GM18517 (cell line): ENCODE results near the gene PLA2G2F.

Experiments
- ATAC-seq: cut with Tn5 transposase; IDR thresholded peaks from one replicate; pipeline ENCODE4 v1.9.1; 2021; ENCODE audit warnings: mild to moderate bottlenecking, moderate library complexity; ENCODE audit not compliant: unreplicated experiment

The PLA2G2F gene

DNA sequence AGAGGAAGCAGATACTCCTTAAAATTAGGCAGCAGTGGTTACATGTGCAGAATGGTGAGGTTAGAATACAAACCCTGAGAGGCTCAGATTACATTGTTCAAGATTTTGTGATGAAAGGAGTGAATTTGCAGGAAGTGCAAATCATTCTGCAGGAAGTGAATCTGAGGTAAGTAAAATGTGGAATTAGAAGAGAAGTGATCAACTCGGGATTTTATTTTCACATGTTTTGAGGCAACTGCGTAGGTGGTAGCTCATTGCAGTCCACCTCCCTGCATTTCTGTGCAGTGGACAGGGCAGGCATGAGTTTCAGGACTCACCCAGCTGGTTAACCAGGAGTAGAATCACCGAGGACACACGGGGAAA is 49.3 kb downstream of the PLA2G2F start:
- ATAC-seq, result no peak

DNA sequence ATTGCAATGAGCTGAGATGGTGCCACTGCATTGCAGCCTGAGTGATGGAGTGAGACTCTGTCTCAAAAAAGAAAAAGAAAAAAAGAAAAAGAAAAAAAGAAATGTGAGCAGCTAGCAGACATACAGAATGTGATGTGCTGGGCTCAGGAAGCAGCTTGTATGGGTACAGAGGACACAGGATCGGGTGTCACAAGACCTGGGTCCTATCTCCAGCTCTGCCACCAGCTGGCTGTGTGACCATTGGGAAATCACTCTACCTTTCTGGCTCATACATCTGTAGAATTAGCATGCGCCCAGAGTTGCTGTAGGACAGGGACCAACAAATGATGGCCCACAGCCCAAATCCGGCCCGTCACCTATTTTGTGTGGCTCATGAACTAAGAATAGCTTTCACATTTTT is 50.5 kb downstream of the PLA2G2F start:
- no peak for ATAC-seq

DNA sequence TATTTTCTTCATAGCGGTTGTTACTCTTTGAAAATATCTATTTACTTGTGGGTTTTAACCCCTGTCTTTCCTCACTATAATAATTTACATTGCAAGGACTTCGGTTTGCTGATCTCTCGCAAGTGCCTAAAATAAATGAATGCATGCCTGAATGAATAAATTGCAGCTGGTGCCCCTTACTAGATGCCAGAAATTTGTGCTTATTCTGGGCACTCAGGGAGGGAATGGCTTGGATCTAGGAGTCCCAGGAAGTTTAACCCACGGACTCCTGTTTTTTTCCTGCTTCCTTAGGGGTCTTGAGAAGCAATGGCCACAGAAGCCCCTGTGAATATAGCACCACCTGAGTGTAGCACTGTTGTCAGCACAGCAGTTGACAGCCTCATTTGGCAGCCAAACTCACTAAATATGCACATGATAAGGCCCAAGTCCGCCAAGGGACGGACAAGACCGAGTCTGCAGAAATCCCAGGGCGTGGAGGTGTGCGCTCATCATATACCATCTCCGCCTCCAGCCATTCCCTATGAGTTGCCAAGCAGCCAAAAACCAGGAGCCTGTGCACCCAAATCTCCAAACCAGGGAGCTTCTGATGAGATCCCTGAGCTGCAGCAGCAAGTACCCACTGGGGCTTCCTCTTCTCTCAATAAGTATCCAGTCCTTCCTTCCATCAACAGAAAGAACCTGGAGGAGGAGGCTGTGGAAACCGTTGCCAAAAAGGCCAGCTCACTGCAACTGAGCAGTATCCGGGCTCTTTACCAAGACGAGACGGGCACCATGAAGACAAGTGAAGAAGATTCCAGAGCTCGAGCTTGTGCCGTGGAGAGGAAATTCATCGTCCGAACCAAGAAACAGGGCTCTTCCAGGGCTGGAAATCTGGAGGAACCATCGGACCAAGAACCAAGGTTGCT is 51.4 kb downstream of the PLA2G2F start:
- ATAC-seq, result no peak

DNA sequence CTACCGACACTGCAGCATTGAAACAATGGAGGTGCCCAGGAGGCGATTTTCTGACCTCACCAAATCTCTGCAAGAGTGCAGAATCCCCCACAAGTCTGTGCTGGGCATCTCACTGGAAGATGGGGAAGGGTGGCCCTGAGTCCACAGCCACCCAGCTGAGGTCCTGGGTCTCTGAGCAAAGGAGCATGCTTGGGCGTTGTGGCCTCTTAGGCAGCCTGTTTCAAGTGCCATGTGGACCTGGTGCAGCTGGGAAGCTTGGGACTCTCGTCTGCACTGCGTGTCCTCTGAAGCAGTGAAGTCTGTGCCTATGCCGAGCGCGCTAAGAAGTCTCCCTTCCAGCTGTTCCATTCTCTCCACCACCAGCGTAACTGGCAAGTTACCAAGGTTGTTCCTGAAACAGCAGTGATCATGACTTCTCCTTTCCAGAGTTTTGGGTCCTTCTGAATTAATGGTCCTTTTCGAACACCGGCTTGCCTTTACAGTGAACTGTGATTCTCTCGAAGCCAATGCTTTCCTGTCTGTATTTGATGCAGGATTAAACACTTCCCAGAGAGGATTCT is 52.2 kb downstream of the PLA2G2F start:
- no peak for ATAC-seq

DNA sequence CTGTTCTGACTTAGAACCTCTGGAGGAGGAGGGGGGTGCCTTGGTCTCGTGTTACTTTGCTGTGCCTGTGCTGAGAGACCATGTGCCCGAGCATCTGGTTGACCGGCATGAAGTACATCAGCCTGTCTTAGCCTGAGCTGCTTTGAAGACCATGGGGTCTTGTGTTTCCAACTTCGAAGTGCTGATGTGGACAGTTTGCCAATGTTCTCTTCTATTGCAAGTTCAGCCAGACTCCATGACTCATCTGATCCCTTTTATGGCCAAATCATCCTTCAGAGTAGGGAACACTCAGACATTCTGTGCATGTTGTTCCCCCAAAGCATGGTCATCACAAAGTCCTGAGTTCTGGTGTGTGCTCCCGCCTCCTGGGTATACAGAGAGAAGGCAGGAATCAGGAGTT is 53.2 kb downstream of the PLA2G2F start:
- ATAC-seq, result no peak

DNA sequence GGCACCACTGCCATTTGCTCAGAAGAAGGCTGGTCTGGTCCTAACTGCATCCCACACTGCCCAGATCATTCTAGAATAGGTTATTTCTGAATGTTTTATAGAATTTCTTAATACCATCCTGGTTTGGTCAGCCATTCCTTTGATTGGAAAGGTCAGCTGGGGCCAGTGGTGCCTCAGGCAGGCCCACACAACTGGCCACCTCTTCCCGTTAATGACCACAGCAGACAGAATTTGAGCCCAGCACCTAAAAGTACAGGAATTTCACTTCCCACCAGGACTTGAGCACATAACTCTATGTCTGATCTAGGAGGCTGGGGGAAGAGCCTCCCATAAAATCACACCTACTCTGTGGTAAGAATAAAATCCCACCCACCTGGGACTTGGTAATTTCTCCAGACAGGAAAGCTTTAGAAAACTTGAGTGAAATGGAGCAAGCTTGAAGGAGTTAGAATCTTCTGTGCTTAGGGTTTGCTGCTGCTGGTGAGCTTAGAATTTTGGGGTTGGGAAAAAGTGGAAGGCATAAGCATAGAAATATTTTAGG is 53.8 kb downstream of the PLA2G2F start:
- no peak for ATAC-seq

DNA sequence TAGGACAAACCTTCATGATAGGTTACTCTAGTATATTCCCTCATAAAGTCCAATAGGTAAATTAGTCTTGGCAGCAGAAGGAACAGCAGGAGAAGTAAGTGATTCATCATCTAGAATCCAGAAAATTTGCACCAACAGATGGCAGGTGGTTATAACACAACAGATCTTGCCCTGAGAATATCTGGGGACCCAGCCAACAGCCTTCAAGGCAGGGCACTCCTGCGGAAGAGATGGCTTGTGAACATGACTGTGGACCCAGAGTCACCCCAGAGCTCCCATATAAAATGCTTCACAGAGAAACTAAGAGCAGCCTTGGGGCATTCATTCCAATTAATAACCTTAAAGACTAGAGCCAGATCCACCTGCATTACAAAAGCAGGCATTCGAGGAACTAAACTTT is 55.1 kb downstream of the PLA2G2F start:
- no peak for ATAC-seq

DNA sequence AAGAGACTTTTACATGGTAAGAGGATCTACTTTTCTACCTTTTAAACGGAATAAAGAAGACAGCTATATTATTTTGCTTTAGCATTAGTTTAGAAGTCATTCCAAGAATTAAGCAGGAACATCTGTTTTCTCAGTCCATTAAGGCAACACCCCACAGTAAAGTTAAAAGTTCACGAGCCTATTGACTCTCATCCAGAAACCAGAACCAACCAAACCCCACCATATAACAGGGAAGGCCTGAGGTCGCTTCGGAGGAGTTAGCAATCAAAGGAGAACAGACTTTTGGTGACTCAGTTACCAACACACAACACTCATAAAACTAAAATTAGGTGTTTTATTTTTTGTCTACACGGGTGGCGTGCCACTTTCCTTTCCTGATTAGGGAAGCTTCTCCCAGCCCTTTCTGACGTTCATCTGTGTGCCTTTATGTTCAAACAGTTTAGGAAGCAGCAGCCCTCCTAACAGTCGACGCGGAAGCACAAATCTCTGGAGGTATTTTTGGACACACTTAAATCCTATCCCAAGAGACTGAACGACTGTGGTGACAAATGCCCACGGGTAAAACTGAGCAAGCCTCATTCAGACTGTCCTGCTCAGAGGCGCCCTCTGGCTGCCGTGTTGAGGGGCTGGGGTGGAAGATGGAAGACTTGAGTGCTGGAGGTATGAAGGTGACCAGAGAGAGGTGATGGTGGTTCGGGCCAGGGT is 55.8 kb downstream of the PLA2G2F start:
- no peak for ATAC-seq

DNA sequence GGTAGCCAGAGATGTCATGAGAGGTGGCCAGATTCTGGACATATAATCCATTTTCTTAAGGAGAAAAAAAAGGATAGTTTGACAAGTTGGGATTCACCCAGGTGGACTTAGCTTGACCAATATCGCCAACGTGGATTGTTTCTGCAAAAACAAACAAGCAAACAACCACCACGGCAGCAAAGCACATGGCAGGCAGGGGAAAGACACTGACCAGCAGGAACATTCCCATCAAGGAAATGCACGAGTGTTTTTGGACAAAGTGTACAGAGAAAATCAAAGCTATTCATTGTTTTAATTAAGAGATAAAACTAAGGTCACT is 56.3 kb downstream of the PLA2G2F start:
- no peak for ATAC-seq

DNA sequence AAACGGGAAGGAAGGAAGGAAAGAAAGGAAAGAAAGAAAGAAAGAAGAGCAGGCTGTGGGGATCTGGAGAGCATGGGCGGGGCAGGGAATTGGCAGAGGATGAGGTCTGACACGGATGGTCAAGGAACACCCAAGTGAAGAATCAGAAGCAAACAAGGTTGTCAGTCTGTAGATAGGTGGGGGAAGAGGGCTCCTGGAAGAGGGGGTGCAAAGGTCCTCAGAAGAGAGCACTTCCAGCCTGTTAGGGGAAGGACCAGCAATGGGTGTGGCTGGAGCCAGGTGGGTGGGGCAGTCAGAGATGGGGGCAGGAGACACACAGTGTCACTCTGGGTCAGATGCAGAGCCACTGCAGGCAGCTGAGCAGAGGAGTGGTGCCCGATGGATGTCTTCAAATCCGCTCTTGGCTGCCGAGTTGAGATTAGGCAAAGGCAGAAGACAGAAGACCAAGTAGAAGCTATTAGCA is 58.2 kb downstream of the PLA2G2F start:
- no peak for ATAC-seq

DNA sequence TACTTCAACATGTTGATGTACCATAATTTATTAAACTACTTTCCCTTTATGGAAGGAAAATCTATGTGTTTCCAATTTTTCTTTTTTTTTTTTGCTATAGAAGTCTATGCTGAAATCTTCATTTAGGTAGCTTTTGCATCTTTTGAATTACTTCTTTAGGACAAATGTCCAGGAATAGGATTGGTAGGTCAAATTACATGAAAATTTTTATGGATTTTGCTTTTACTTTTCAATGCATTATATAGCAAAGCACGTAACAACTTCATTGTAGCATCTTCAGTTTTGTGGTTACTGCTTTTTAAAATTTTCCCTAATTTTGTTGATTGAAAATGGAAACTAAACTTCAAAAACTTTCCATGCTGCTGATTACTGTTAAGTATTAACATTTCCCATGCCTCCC is 59.2 kb downstream of the PLA2G2F start:
- no peak for ATAC-seq

DNA sequence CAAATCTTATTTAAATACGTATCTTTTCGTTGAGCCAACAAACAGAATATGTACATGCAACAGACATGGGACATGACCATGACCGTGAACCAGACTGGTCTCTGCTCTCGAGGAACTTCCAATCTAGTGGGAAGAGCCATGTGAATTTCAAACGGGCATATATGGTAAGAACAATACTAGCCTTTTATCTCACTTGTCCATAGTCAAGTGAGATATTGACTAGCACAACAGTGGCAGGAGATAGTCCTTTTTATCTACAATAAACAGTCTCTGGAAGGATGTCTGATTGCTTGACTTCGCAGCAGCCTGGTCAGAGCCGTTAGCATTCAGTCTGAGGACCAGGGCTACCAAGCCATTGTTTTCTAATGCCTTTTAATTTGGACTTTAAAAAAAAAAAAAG is 59.8 kb downstream of the PLA2G2F start:
- ATAC-seq, result no peak

DNA sequence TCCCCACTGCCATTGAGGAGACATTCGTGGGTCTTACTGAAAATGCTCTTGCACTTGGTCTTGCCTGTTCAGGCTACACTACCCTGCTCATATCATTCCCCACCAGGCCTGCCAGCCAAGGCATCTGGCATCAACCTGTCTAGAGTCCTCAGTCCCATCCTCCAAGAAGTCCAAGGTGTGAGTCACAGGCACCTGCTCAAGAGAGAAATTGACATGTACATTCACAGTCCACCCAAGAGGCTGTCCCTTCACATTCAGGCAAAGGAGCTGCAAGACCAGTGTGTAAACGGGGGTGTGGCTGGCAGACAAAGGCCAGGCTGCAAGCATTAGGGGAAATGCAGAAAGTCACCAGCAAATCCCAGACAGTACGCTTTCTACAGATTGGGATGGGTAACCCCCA is 60.3 kb downstream of the PLA2G2F start:
- ATAC-seq, result no peak

DNA sequence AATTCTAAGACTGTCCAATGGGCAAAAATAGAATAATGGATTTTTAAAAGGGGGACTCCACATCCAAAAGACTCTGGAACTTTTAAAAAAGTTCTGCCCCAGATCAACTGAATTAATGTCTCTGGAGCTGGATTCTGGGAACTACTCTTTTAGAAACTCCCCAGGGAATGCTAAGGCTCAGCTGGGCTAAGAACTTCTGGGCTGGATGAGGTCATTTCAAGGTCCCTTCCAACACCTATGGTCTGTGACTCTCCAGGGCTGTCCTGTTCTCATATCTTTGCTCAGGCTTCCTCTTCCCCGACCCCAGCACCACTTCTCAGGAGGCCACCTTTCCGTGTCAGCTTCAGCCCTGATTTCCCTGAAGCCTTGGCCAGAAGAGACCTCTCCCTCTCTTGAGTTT is 60.7 kb downstream of the PLA2G2F start:
- ATAC-seq, result no peak
